Endothelial cell of umbilical vein (primary cell): Measurements from ENCODE around the gene ADCYAP1R1. TPM values are rescaled to one million over a fixed set of nuclear protein-coding genes. Genes with fewer than 3 reads are reported as not detected.

Experiments
- BruUV-seq: library from RNA; stranded (reverse); fragments of 400-500 nt; replicated peaks from 2 replicates; lab custom pipeline; 2021; lab: Mats Ljungman, UMichigan
- CTCF ChIA-PET: fragments of 300-600, 350-600 bp; sonication (Branson Sonifier 250); formaldehyde crosslinking; loops from one replicate; lab custom pipeline; 2021; ENCODE audit warnings: antibody characterized with exemption, inconsistent platforms; lab: Charles Lee
- POLR2A ChIA-PET: fragments of 300-600, 350-600 bp; sonication (Branson Sonifier 250); formaldehyde crosslinking; loops from one replicate; lab custom pipeline; 2021; ENCODE audit warnings: antibody characterized with exemption, inconsistent platforms; lab: Charles Lee
- DNase-seq: peaks from one replicate; pipeline ENCODE4 v3.0.0-alpha.2; 2011; ENCODE audit warnings: low read depth, low spot score
- FAIRE-seq: peaks from 2 replicates; lab custom pipeline; 2011; peaks lifted over from hg19 to GRCh38; lab: Jason Lieb, UNC
- H2AFZ ChIP-seq: 2 replicates; pipeline ENCODE4 v1.6.0; 2012; ENCODE audit warnings: low read depth, low read length, control low read depth, inconsistent platforms
- H3K27ac ChIP-seq: 2 replicates; pipeline ENCODE4 v1.5.1; 2011; ENCODE audit warnings: low read depth, mild to moderate bottlenecking, control low read depth, low read length, moderate library complexity; ENCODE audit not compliant: insufficient read depth
- H3K27me3 ChIP-seq, 2 experiments: 2 replicates each; pipeline versions ENCODE4 v1.6.0 to v1.6.1; 2011; ENCODE audit warnings: low read length in 2 of 2, mixed read lengths in 1 of 2; ENCODE audit not compliant: control insufficient read depth in 2 of 2, insufficient read depth in 2 of 2
- H3K36me3 ChIP-seq, 2 experiments: 2 replicates in 1 of 2; 3 replicates in 1 of 2; pipeline ENCODE4 v1.5.1; 2011; ENCODE audit warnings: low read length in 2 of 2, mild to moderate bottlenecking in 1 of 2, moderate library complexity in 1 of 2; ENCODE audit not compliant: control insufficient read depth in 2 of 2, insufficient read depth in 2 of 2; ENCODE audit errors: extremely low read depth in 1 of 2
- H3K4me1 ChIP-seq: 3 replicates; pipeline ENCODE4 v1.5.1; 2011; ENCODE audit warnings: mild to moderate bottlenecking, low read length; ENCODE audit not compliant: control insufficient read depth, insufficient read depth; ENCODE audit errors: extremely low read depth
- H3K4me2 ChIP-seq: 2 replicates; pipeline ENCODE4 v1.6.1; 2011; ENCODE audit warnings: low read length, control low read depth, mixed read lengths; ENCODE audit not compliant: insufficient read depth
- H3K4me3 ChIP-seq, 3 experiments: fragments of 200-600 bp in 1 of 3; sonication (generic), shearing (Covaris generic) in 1 of 3; replicated peaks in 1 of 3; 2 replicates each; pipeline ENCODE4 v1.5.1; 2011 to 2016; ENCODE audit warnings: control low read depth in 3 of 3, low read length in 3 of 3, mild to moderate bottlenecking in 2 of 3, inconsistent platforms in 1 of 3, low read depth in 1 of 3, moderate library complexity in 1 of 3; ENCODE audit not compliant: insufficient read depth in 1 of 3
- H3K79me2 ChIP-seq: 2 replicates; pipeline ENCODE4 v1.6.0; 2012; ENCODE audit warnings: low read length, inconsistent platforms; ENCODE audit not compliant: control insufficient read depth, insufficient read depth
- H3K9ac ChIP-seq: replicated peaks from 2 replicates; pipeline ENCODE3; 2011; ENCODE audit warnings: low read length, control low read depth; ENCODE audit not compliant: insufficient read depth; ENCODE audit errors: extremely low read depth
- H3K9me1 ChIP-seq: replicated peaks from 3 replicates; pipeline ENCODE4 v1.6.0; 2011; ENCODE audit warnings: mild to moderate bottlenecking, low read length; ENCODE audit not compliant: control insufficient read depth, insufficient read depth; ENCODE audit errors: extremely low read depth
- H3K9me3 ChIP-seq: replicated peaks from 2 replicates; pipeline ENCODE4 v1.5.1; 2012; ENCODE audit warnings: low read length, inconsistent platforms; ENCODE audit not compliant: control insufficient read depth, insufficient read depth
- H4K20me1 ChIP-seq: replicated peaks from 2 replicates; pipeline ENCODE3; 2011; ENCODE audit warnings: mild to moderate bottlenecking, low read length; ENCODE audit not compliant: control insufficient read depth, insufficient read depth; ENCODE audit errors: extremely low read depth
- CTCF ChIP-seq, 2 donors: IDR thresholded peaks; 1 replicate in 1 of 2; 2 replicates in 1 of 2; pipeline ENCODE4 v1.5.1; 2011; ENCODE audit warnings: low read length in 2 of 2, mild to moderate bottlenecking in 2 of 2, moderate library complexity in 2 of 2, control low read depth in 1 of 2, inconsistent platforms in 1 of 2, low read depth in 1 of 2; ENCODE audit not compliant: insufficient read depth in 1 of 2; ENCODE audit errors: extremely low read depth in 1 of 2
- EZH2 ChIP-seq: IDR thresholded peaks from 2 replicates; pipeline ENCODE4 v1.6.1; 2012; ENCODE audit warnings: borderline replicate concordance, low read depth, mild to moderate bottlenecking, moderate library complexity, low read length, inconsistent platforms; ENCODE audit not compliant: severe bottlenecking
- FOS ChIP-seq: IDR thresholded peaks from 2 replicates; pipeline ENCODE4 v1.6.1; 2011; ENCODE audit warnings: mild to moderate bottlenecking, low read length, moderate library complexity, borderline replicate concordance; ENCODE audit not compliant: insufficient read depth
- GATA2 ChIP-seq: IDR thresholded peaks from 2 replicates; pipeline ENCODE4 v1.7.0; 2011; ENCODE audit warnings: low read depth, mild to moderate bottlenecking, moderate library complexity, mixed read lengths, low read length; ENCODE audit not compliant: insufficient read length, insufficient read depth
- JUN ChIP-seq: IDR thresholded peaks from 2 replicates; pipeline ENCODE4 v1.6.1; 2011; ENCODE audit warnings: borderline replicate concordance, low read depth; ENCODE audit not compliant: insufficient read length, insufficient read depth
- MYC ChIP-seq: IDR thresholded peaks from one replicate; pipeline ENCODE4 v1.6.1; 2011; ENCODE audit warnings: mild to moderate bottlenecking, low read depth, low read length
- POLR2A ChIP-seq: IDR thresholded peaks from 2 replicates; pipeline ENCODE4 v1.6.1; 2012; ENCODE audit warnings: low read depth, mild to moderate bottlenecking, control low read depth, low read length
- POLR2AphosphoS5 ChIP-seq: IDR thresholded peaks from 2 replicates; pipeline ENCODE4 v1.6.1; 2012; ENCODE audit warnings: low read depth, mild to moderate bottlenecking, control low read depth, low read length, moderate library complexity; ENCODE audit not compliant: insufficient read depth
- dilution Hi-C: fragments of 300-500 bp; cut with MboI; formaldehyde crosslinking; loops from one replicate; pipeline ENCODE4 v1.15.0; 2019; ENCODE audit warnings: low sequenced_read_pairs; ENCODE audit not compliant: extremely low pct_ligation_motif_present
- intact Hi-C: fragments of 100-400 bp; cut with micrococcal nuclease; formaldehyde crosslinking; loops from one replicate; pipeline ENCODE4 v1.10.0; 2022
- polyA plus RNA-seq, 4 experiments: library from polyadenylated mRNA; depleted of rRNA in 3 of 4; stranded (reverse) in 3 of 4; unstranded in 1 of 4; fragments of >200 nt; gene quantifications; 2 replicates each; pipeline versions ENCODE4 v1.2.1 to v1.2.3, GENCODE V29; 2011 to 2012; ENCODE audit warnings: missing spikeins in 1 of 4
- total RNA-seq: library from RNA; stranded (reverse); gene quantifications from 2 replicates; pipeline ENCODE4 v1.2.3, GENCODE V29; 2021
- TF ChIP-seq, protein P1 (sequence below): IDR thresholded peaks from 2 replicates; pipeline ENCODE4 v1.6.1; 2011; ENCODE audit not compliant: insufficient read depth, insufficient read length

Gene ADCYAP1R1
- total and polyA plus RNA-seq, 2 donors (not counting 3 experiments of a cell fraction or from before 2014, with no cell fraction given), result 0.04 TPM; not detected in 1

DNA sequence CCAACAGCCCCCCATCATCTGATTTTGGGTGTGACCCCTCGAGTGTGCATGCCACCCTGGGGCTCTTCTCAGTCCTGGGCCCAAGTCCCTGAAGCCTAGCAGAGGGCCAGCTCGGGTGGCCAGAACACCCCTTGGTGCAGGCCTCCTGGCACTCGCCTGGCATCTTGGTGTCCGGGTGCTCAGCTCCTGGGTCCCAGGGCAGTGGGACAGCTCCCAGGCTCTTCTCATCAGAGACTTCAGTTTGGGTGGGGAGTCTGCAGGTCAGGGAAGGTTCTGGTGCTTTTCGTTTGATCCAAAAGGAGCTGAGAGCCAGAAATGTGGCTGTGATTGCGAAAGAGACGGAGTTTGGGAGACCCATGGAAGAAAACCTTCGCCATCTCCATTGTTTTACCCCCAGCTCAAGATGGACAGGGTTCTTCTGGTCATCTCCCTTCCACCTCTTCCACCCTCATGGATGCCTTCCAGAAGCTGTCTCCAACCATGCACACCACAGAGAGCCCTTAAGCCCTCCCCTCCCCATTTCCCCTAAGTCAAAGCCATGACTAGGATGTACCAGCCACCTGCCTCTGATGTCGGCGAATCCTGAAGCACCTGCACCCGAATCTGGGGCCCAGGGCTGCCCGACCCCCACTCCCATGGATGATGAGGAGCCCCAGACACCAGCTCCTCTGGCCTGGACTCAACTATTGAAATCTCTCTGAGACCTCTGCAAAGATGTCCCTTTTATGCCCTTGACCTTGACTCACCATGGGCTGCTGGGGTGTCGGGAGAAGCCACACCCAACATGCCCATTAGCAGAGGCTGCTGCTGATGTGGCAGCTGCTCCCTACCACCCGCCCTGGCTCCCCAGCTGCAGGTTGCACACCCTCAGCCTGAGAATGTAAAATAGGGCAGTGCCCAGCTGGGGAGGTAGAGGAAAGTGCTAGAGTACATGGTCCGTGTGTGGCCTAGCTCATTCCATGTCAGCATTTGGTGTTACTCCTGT, 55.3 kb downstream of the ADCYAP1R1 start:
- Histone ChIP-seq H3K4me1 (no peaks in the 10 kb centered on the region), H3K36me3 (no peaks in the 10 kb centered on the region), H3K4me2 (no peak overlapping the region), H3K79me2 (no peaks in the 10 kb centered on the region), H2AFZ (no peak overlapping the region), H3K9me3 (no peaks in the 10 kb centered on the region), H3K4me3 (no peak overlapping the region), H3K9ac (no peak overlapping the region), H3K27ac (no peak overlapping the region), H3K9me1 (no peaks in the 10 kb centered on the region), H3K27me3 (no peaks in the 10 kb centered on the region), H4K20me1 (no peaks in the 10 kb centered on the region)
- intact Hi-C loops (no loop called here), dilution Hi-C loops (no loop called here)
- no peak for DNase-seq
- FAIRE-seq, result no peak
- ChIA-PET CTCF (interaction anchor here (1.0 to 3.9 kb wide), 5 partner anchors 11 to 124 kb away, joined by 3 to 28 read pairs (median 4); no protein-coding TSS in a partner anchor), POLR2A (no interaction called here)
- no peak for TF ChIP-seq MYC
- TF ChIP-seq, protein P1, sequence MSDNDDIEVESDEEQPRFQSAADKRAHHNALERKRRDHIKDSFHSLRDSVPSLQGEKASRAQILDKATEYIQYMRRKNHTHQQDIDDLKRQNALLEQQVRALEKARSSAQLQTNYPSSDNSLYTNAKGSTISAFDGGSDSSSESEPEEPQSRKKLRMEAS, result no peak
- TF ChIP-seq EZH2, result no peak
- no peak for TF ChIP-seq CTCF (IDR thresholded peaks at IDR 0.05; ENCODE audit: extremely low read depth in 1 of 2, insufficient read depth in 1 of 2, low read depth in 1 of 2, low read length in 2 of 2)
- no peak for TF ChIP-seq FOS
- TF ChIP-seq POLR2A, result no peak
- TF ChIP-seq JUN, result no peak
- TF ChIP-seq POLR2AphosphoS5, result no peak
- no peak for TF ChIP-seq GATA2
- no TSS peak for BruUV-seq
